Measurements from ENCODE around the gene ACAN. TPM values are rescaled to one million over a fixed set of nuclear protein-coding genes. Genes with fewer than 3 reads are reported as not detected.

The ACAN gene
- total RNA-seq, 1 donor from 2014 or later, result 8.3 TPM

Other genes starting within 250 kb of the ACAN start
- 8.1 TPM for gene AEN, start 182.1 kb upstream of the ACAN start, total RNA-seq
- gene ISG20, start 164.4 kb upstream of the ACAN start, total RNA-seq, result 3.5 TPM
- gene HAPLN3, start 92.1 kb downstream of the ACAN start, total RNA-seq, result 4.4 TPM
- gene MFGE8, start 109.9 kb downstream of the ACAN start, total RNA-seq, result 51.5 TPM

Data from skin of body (tissue), 1 donor.